Heart left ventricle (tissue), 16 donors: ENCODE data around the gene SLC6A9. TPM values are rescaled to one million over a fixed set of nuclear protein-coding genes. Genes with fewer than 3 reads are reported as not detected.

Experiments used
- ATAC-seq, 4 donors: fragments of 200-7000 bp; cut with Tn5 transposase; one replicate each; pipeline ENCODE4 v1.9.1; 2020 to 2022; ENCODE audit warnings: moderate library complexity in 4 of 4, mild to moderate bottlenecking in 3 of 4, moderate number of reproducible peaks in 1 of 4
- DNase-seq, 5 donors: peaks; one replicate each; pipeline ENCODE4 v3.0.0-alpha.2; 2020
- H3K27ac ChIP-seq, 12 donors: fragments of 200-600 bp; sonication (generic) in 4 of 12; one replicate each; pipeline versions ENCODE4 v1.5.0 to v1.8.0; 2016 to 2022; ENCODE audit warnings: mild to moderate bottlenecking in 2 of 12
- H3K27me3 ChIP-seq, 9 donors: fragments of 200-600 bp; sonication (generic) in 2 of 9; one replicate each; pipeline versions ENCODE4 v1.5.1 to v1.8.0; 2016 to 2022; ENCODE audit warnings: mild to moderate bottlenecking in 3 of 9
- H3K36me3 ChIP-seq, 9 donors: fragments of 200-600 bp; sonication (generic) in 2 of 9; one replicate each; pipeline versions ENCODE4 v1.5.0 to v1.8.0; 2018 to 2022; ENCODE audit warnings: mild to moderate bottlenecking in 2 of 9
- H3K4me1 ChIP-seq, 12 donors: fragments of 200-600 bp; sonication (generic) in 4 of 12; one replicate each; pipeline versions ENCODE4 v1.5.0 to v1.8.0; 2016 to 2022; ENCODE audit warnings: mild to moderate bottlenecking in 3 of 12
- H3K4me3 ChIP-seq, 12 donors: fragments of 200-600 bp; sonication (generic) in 4 of 12; one replicate each; pipeline versions ENCODE4 v1.5.0 to v1.8.0; 2017 to 2022; ENCODE audit warnings: mild to moderate bottlenecking in 9 of 12, moderate library complexity in 4 of 12
- H3K9me3 ChIP-seq, 12 donors: fragments of 200-600 bp; sonication (generic) in 4 of 12; one replicate each; pipeline versions ENCODE4 v1.5.0 to v1.8.0; 2016 to 2022; ENCODE audit warnings: mild to moderate bottlenecking in 1 of 12
- POLR2A ChIP-seq, 2 donors: fragments of 450-650 bp; IDR thresholded peaks; one replicate each; pipeline ENCODE4 v1.6.1; 2017; ENCODE audit warnings: antibody characterized with exemption in 2 of 2, mild to moderate bottlenecking in 2 of 2, moderate library complexity in 2 of 2
- WGBS, 4 donors: extraction: QIAGEN DNeasy Blood & Tissue Kit in 2 of 4; methylation state at CpG; one replicate each; pipeline versions ENCODE4 v1.1.5 to v1.1.7; 2013 to 2018; 5-methylcytosine and 5-hydroxymethylcytosine counted together
- intact Hi-C, 10 donors: fragments of 100-400 bp; cut with DNase I; formaldehyde crosslinking; loops; one replicate each; pipeline versions ENCODE4 v1.11.1 to v1.14.2; 2022
- polyA plus RNA-seq, 2 donors: library from polyadenylated mRNA; stranded (reverse); fragments of 200-250 nt; gene quantifications; one replicate each; pipeline ENCODE4 v1.2.3, GENCODE V29; 2013
- total RNA-seq, 9 donors: library from RNA; depleted of rRNA in 2 of 9; stranded (reverse); fragments of >200 nt in 2 of 9; fragmentation: NEBNext Ultra II Directional in 3 of 9; extraction: Animal tissue kit (Norgen Biotek cat#: 25700) in 3 of 9; gene quantifications; one replicate each; pipeline versions ENCODE4 v1.1.0 to v1.2.4, GENCODE V29; 2016 to 2023
- TF ChIP-seq, protein P1 (sequence below), 12 donors: fragments of 200-600 bp; sonication (generic) in 4 of 12; IDR thresholded peaks; one replicate each; pipeline versions ENCODE4 v1.5.0 to v1.8.0; 2018 to 2022; ENCODE audit warnings: antibody characterized with exemption in 12 of 12, mild to moderate bottlenecking in 5 of 12
- donor health status: ischemic (EF 13 %, LVEDD 7.1; RV severe dilation, severe dysfunction).
- donor health status: healthy with polysubstance abuse.
- donor health status: DM: no; HTN: yes; CAD: no.
- donor health status: DM: no; HTN: no; CAD: no.
- donor health status: ischemic (EF 25% LVEDD 6.9; RV normal size, moderate dysfunction).
- donor health status: ischemic (EF 25% LVEDD 5.7; RV mildly dilated, moderate dysfunction).
- donor health status: healthy.
- donor health status: DM: yes; HTN: yes; CAD: no.
- donor health status: ischemic (EF 35%, LVEDD 5.7; RV mildly dilated, moderate dysfunction).
- donor health status: nonischemic (EF 11% LVEDD 7.7; RV severe dilation, severe dysfunction).
- donor health status: DM: yes; HTN: yes; CAD: no.
- donor health status: PGD.
- donor health status: ischemic (EF 29% LVEDD 5.4; RV normal size, mild dysfunction).
- donor health status: nonischemic (EF 23%, LVEDD 6.1; RV moderate dilation, normal function).

Gene SLC6A9
- total and polyA plus RNA-seq, 11 donors, result 0.61 to 2.4 (median 1.1) TPM

DNA sequence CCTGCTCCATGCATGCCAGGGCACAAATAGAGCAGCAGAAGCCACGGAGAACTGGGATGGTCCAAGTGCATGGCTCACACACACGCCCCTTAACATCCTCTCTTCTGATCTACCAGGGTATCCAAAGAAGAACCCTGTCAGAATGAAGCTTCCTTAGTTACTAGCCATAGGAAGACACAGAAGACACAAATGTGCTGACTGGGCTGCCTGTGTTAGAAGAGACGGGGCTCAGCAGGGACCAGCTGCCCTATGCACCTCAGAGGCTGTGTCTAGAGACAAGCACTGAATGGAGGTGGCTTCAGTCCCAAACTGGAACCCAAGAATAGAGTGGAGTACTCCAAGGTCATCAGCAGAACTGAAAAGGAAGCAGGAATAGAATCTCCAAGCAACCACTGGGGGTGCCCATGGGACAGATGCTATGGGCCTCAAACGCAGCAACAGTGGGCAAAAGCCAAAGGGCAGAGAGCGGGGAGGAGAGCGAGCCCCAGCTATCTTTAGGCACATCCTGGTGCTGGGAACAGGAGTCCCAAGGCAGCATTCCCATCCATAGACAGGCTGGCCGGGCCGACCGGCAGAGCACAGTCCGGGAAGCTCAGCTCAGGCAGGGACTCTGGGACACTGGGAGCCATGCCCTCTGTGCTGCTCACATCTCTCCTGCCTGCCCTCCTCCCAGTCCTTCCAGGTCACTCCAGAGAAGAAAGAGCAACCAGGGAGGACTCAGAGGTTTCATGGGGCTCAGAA lies 9.5 kb downstream of the SLC6A9 start:
- no peak overlapping the region for H3K4me3 ChIP-seq
- H3K9me3 ChIP-seq, result no peaks in the 10 kb centered on the region
- WGBS, 4 donors, result 62 to 81% (median 68%) methylated on average over 6 to 10 of the region's 10 CpGs
- no peak for TF ChIP-seq POLR2A (IDR thresholded peaks at IDR 0.05)
- TF ChIP-seq, protein P1, sequence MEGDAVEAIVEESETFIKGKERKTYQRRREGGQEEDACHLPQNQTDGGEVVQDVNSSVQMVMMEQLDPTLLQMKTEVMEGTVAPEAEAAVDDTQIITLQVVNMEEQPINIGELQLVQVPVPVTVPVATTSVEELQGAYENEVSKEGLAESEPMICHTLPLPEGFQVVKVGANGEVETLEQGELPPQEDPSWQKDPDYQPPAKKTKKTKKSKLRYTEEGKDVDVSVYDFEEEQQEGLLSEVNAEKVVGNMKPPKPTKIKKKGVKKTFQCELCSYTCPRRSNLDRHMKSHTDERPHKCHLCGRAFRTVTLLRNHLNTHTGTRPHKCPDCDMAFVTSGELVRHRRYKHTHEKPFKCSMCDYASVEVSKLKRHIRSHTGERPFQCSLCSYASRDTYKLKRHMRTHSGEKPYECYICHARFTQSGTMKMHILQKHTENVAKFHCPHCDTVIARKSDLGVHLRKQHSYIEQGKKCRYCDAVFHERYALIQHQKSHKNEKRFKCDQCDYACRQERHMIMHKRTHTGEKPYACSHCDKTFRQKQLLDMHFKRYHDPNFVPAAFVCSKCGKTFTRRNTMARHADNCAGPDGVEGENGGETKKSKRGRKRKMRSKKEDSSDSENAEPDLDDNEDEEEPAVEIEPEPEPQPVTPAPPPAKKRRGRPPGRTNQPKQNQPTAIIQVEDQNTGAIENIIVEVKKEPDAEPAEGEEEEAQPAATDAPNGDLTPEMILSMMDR (IDR thresholded peaks at IDR 0.05), result peak in 3 of 12 donors; percentile 27 to 32 (median 31)
- H3K27ac ChIP-seq, result peak overlapping the region in 5 of 12 donors; percentile 17 to 54 (median 38)
- intact Hi-C loops, result no loop called here
- DNase-seq, result peak in 4 of 5 donors; percentile 36 to 50 (median 39)
- H3K27me3 ChIP-seq, result no peaks in the 10 kb centered on the region
- no peaks in the 10 kb centered on the region for H3K36me3 ChIP-seq
- peak; percentile 57 to 65 (median 62) for ATAC-seq
- H3K4me1 ChIP-seq, result peaks cover 0 to 8% (median 0%) of the 10 kb centered on the region in 12 donors

DNA sequence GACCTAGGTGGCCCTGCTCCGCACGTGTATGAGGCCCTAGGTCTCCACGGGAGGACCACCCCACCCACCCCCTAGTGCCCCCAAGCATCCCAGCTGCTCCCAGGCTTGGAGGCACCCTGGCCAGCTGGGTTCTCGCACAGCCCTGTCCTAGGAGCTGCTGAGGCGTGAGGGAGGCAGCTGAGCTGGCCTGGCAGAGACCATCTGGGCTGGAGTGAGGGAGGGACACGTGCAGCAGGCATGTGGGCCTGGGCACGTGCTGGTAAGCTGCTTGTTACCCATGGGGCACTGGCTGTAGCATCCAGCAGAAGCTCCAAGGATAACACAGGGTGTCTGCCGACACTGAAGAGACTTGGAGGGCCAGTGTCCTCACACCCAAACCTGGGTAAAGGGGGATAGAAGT lies 10.1 kb downstream of the SLC6A9 start:
- DNase-seq (peak in 1 of 5 donors; percentile 18), ATAC-seq (no peak)
- Histone ChIP-seq H3K9me3 (no peaks in the 10 kb centered on the region), H3K36me3 (no peaks in the 10 kb centered on the region), H3K4me3 (no peak overlapping the region), H3K27me3 (no peaks in the 10 kb centered on the region), H3K4me1 (peaks cover 0 to 8% (median 0%) of the 10 kb centered on the region in 12 donors), H3K27ac (no peak overlapping the region)
- TF ChIP-seq, protein P1 (IDR thresholded peaks at IDR 0.05), result no peak
- no peak for TF ChIP-seq POLR2A (IDR thresholded peaks at IDR 0.05)
- WGBS, 4 donors, result 62 to 91% (median 86%) methylated on average over 2 to 8 of the region's 8 CpGs
- intact Hi-C loops, result no loop called here

DNA sequence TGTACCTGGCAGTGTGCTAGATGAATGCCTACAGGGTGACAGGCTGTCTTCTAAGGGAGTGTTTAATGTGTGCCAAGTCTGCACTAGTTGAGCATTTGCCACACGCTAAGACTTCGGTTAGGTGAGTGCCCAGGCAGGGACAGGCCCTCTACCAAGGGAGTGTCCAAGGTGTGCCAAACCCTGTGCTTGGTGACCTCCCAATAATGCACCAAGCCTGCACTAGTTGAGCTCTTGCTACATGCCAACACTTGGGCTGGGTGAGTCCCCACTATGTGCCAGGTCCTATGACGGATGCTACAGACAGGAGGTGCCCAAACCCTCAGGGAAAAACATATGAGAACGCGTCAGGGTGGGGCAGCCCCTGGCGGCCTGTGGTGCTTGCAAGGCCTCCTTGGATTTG lies 10.8 kb downstream of the SLC6A9 start:
- Histone ChIP-seq H3K4me1 (peaks cover 0 to 11% (median 0%) of the 10 kb centered on the region in 12 donors), H3K4me3 (no peak overlapping the region), H3K9me3 (no peaks in the 10 kb centered on the region), H3K27me3 (no peaks in the 10 kb centered on the region), H3K27ac (no peak overlapping the region), H3K36me3 (no peaks in the 10 kb centered on the region)
- TF ChIP-seq, protein P1 (IDR thresholded peaks at IDR 0.05), result no peak
- TF ChIP-seq POLR2A (IDR thresholded peaks at IDR 0.05), result no peak
- no peak for ATAC-seq
- WGBS, 4 donors, result 78 to 85% (median 81%) methylated on average over 6 of the region's 6 CpGs
- DNase-seq, result peak in 1 of 5 donors; percentile 9
- intact Hi-C loops, result no loop called here

DNA sequence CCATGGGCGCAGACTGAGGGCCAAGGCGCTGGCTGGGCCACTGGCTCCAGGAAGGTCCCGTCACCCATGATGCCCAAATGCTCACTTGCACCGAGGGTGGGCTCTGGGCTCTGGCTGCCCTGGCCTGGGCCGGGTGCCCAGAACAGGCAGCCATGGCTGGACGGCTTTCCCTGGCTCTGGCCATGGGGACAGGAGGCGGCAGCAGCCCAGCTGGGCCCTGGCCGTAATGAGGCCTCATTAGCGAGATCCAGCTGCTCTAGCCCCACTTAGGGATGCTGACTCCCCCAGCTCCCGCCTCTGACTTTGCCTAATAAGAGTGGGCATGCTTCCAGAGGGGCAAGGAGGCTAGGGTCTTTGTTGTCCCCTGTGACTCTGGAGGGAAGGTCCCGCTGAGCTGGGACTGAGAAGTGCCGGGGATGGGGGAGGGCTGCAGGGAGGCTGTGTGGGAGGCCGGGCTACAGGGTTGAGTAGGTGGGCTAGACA lies 11.8 kb downstream of the SLC6A9 start:
- TF ChIP-seq POLR2A (IDR thresholded peaks at IDR 0.05), result no peak
- TF ChIP-seq, protein P1 (IDR thresholded peaks at IDR 0.05), result no peak
- Histone ChIP-seq H3K27ac (no peak overlapping the region), H3K9me3 (no peaks in the 10 kb centered on the region), H3K4me1 (peaks cover 0 to 21% (median 0%) of the 10 kb centered on the region in 12 donors), H3K27me3 (no peaks in the 10 kb centered on the region), H3K4me3 (no peak overlapping the region), H3K36me3 (no peaks in the 10 kb centered on the region)
- ATAC-seq (no peak), DNase-seq (peak in 2 of 5 donors; percentile 14 to 15)
- intact Hi-C loops, result no loop called here
- WGBS, 4 donors, result 80 to 89% (median 83%) methylated on average over 10 to 13 of the region's 13 CpGs
